HCT116 (cell line): ENCODE measurements around the gene GMDS. TPM values are rescaled to one million over a fixed set of nuclear protein-coding genes. Genes with fewer than 3 reads are reported as not detected.

Experiments
- ATAC-seq: fragments of 200-7000 bp; cut with Tn5 transposase; 2 replicates; pipeline ENCODE4 v1.9.1; 2020; ENCODE audit warnings: mild to moderate bottlenecking, moderate library complexity
- BruUV-seq: library from RNA; stranded (reverse); fragments of 400-500 nt; replicated peaks from 2 replicates; lab custom pipeline; 2021; lab: Mats Ljungman, UMichigan
- CTCF ChIA-PET: fragments of 300-600 bp; sonication (Branson Sonifier 250); formaldehyde crosslinking; loops from one replicate; lab custom pipeline; 2021; ENCODE audit warnings: antibody characterized with exemption; lab: Charles Lee
- POLR2A ChIA-PET: fragments of 300-600, 350-600 bp; sonication (Branson Sonifier 250); formaldehyde crosslinking; loops from one replicate; lab custom pipeline; 2021; ENCODE audit warnings: antibody characterized with exemption; lab: Charles Lee
- RAD21 ChIA-PET, 2 experiments: fragments of 300-600 bp; sonication (Branson Sonifier 250); formaldehyde crosslinking; loops; one replicate each; lab custom pipeline; 2023; ENCODE audit warnings: low total read pairs in 2 of 2; ENCODE audit not compliant: uncharacterized antibody in 2 of 2, unreplicated experiment in 2 of 2, low non-redundant PET in 1 of 2; lab: Charles Lee
- DNase-seq: peaks from one replicate; pipeline ENCODE4 v3.0.0-alpha.2; 2010; ENCODE audit warnings: low read depth, low spot score
- H2AFZ ChIP-seq: fragments of 200-600 bp; shearing (Covaris generic), sonication (generic); 2 replicates; pipeline ENCODE4 v1.6.1; 2017; ENCODE audit warnings: low read depth, mixed run types, mixed read lengths, antibody characterized with exemption, low read length; ENCODE audit not compliant: poor library complexity, severe bottlenecking
- H3K27ac ChIP-seq: 2 replicates; pipeline ENCODE4 v1.5.1; 2012; ENCODE audit warnings: low read depth, low read length
- H3K27me3 ChIP-seq: fragments of 200-600 bp; sonication (generic); 2 replicates; pipeline ENCODE4 v1.6.1; 2016; ENCODE audit warnings: mixed run types, low read length, mixed read lengths; ENCODE audit not compliant: insufficient read depth
- H3K36me3 ChIP-seq, 2 experiments: fragments of 200-500 bp in 1 of 2; fragments of 200-600 bp in 1 of 2; sonication (Bioruptor generic) in 1 of 2; sonication (generic) in 1 of 2; 2 replicates each; pipeline versions ENCODE4 v1.5.1 to v1.6.1; 2014 to 2016; ENCODE audit warnings: low read length in 2 of 2, inconsistent platforms in 1 of 2, mixed read lengths in 1 of 2, mixed run types in 1 of 2; ENCODE audit not compliant: insufficient read depth in 2 of 2, control insufficient read depth in 1 of 2
- H3K4me1 ChIP-seq, 2 experiments: fragments of 200-600 bp in 1 of 2; sonication (generic) in 1 of 2; 2 replicates each; pipeline versions ENCODE4 v1.5.1 to v1.6.1; 2012 to 2017; ENCODE audit warnings: low read length in 2 of 2, inconsistent platforms in 1 of 2, mild to moderate bottlenecking in 1 of 2, mixed read lengths in 1 of 2, mixed run types in 1 of 2, moderate library complexity in 1 of 2; ENCODE audit not compliant: insufficient read depth in 2 of 2, control insufficient read depth in 1 of 2
- H3K4me2 ChIP-seq: fragments of 200-600 bp; sonication (generic); 2 replicates; pipeline ENCODE4 v1.6.1; 2017; ENCODE audit warnings: mixed run types, low read length, mixed read lengths
- H3K4me3 ChIP-seq, 2 experiments: fragments of 200-600 bp in 1 of 2; sonication (generic) in 1 of 2; replicated peaks in 1 of 2; 2 replicates each; pipeline ENCODE4 v1.5.1; 2011 to 2016; ENCODE audit warnings: low read length in 2 of 2, control low read depth in 1 of 2, low read depth in 1 of 2, mild to moderate bottlenecking in 1 of 2, mixed read lengths in 1 of 2, mixed run types in 1 of 2
- H3K79me2 ChIP-seq: fragments of 200-600 bp; sonication (generic); 2 replicates; pipeline ENCODE4 v1.6.1; 2017; ENCODE audit warnings: mild to moderate bottlenecking, mixed run types, low read length, moderate library complexity, mixed read lengths; ENCODE audit not compliant: insufficient read depth
- H3K9ac ChIP-seq: fragments of 200-600 bp; sonication (generic); 2 replicates; pipeline ENCODE4 v1.6.1; 2016; ENCODE audit warnings: low read length, mixed read lengths
- H3K9me2 ChIP-seq: fragments of 200-600 bp; sonication (generic), shearing (Covaris generic); 2 replicates; pipeline ENCODE4 v1.6.1; 2017; ENCODE audit warnings: mixed run types, mild to moderate bottlenecking, moderate library complexity; ENCODE audit not compliant: insufficient read depth
- H3K9me3 ChIP-seq, 2 experiments: fragments of 200-500 bp in 1 of 2; fragments of 200-600 bp in 1 of 2; sonication (Bioruptor generic) in 1 of 2; sonication (generic) in 1 of 2; 2 replicates each; pipeline ENCODE4 v1.6.1; 2014 to 2017; ENCODE audit warnings: low read length in 2 of 2, mixed read lengths in 2 of 2, inconsistent platforms in 1 of 2, low read depth in 1 of 2, mild to moderate bottlenecking in 1 of 2, mixed run types in 1 of 2, moderate library complexity in 1 of 2; ENCODE audit not compliant: control insufficient read depth in 1 of 2, insufficient read depth in 1 of 2
- H4K20me1 ChIP-seq: fragments of 200-600 bp; sonication (generic), shearing (Covaris generic); 2 replicates; pipeline ENCODE4 v1.6.1; 2017; ENCODE audit warnings: mixed run types, mild to moderate bottlenecking, moderate library complexity; ENCODE audit not compliant: insufficient read depth
- CBX3 ChIP-seq: IDR thresholded peaks from 2 replicates; pipeline ENCODE4 v1.6.1; 2012; ENCODE audit warnings: low read depth
- CEBPB ChIP-seq: IDR thresholded peaks from 2 replicates; pipeline ENCODE4 v1.6.1; 2012; ENCODE audit warnings: low read depth
- ELF1 ChIP-seq: IDR thresholded peaks from 2 replicates; pipeline ENCODE4 v1.6.1; 2012; ENCODE audit warnings: low read depth, borderline replicate concordance
- EZH2phosphoT487 ChIP-seq: fragments of 200-600 bp; IDR thresholded peaks from 2 replicates; pipeline ENCODE4 v1.6.1; 2018; ENCODE audit warnings: antibody characterized with exemption, borderline replicate concordance
- JUND ChIP-seq: IDR thresholded peaks from 2 replicates; pipeline ENCODE4 v1.6.1; 2012
- TCF7L2 ChIP-seq: IDR thresholded peaks from 2 replicates; pipeline ENCODE4 v1.7.0; 2011; ENCODE audit warnings: borderline replicate concordance, inconsistent platforms; ENCODE audit not compliant: insufficient read depth, insufficient read length; ENCODE audit errors: extremely low read depth
- ZFX ChIP-seq: fragments of 450-650 bp; IDR thresholded peaks from 2 replicates; pipeline ENCODE4 v1.6.1; 2017
- ZNF274 ChIP-seq: fragments of 200-500 bp; sonication (Bioruptor generic); IDR thresholded peaks from 2 replicates; pipeline ENCODE4 v1.6.1; 2014; ENCODE audit warnings: mild to moderate bottlenecking, low read depth, low read length, inconsistent platforms
- intact Hi-C: fragments of 100-400 bp; cut with micrococcal nuclease; formaldehyde crosslinking; loops from 2 replicates; pipeline ENCODE4 v1.10.0; 2022
- total RNA-seq: library from RNA; stranded (reverse); gene quantifications from one replicate; pipeline ENCODE4 v1.2.1, GENCODE V29; 2021; ENCODE audit not compliant: unreplicated experiment
- TF ChIP-seq, protein P1 (sequence below): IDR thresholded peaks from 2 replicates; pipeline ENCODE4 v1.6.1; 2011; ENCODE audit warnings: mild to moderate bottlenecking, low read length, moderate library complexity; ENCODE audit not compliant: insufficient replicate concordance; ENCODE audit errors: extremely low read depth

Gene GMDS
- total RNA-seq, 1 experiment from 2014 or later, result 34.4 TPM

DNA sequence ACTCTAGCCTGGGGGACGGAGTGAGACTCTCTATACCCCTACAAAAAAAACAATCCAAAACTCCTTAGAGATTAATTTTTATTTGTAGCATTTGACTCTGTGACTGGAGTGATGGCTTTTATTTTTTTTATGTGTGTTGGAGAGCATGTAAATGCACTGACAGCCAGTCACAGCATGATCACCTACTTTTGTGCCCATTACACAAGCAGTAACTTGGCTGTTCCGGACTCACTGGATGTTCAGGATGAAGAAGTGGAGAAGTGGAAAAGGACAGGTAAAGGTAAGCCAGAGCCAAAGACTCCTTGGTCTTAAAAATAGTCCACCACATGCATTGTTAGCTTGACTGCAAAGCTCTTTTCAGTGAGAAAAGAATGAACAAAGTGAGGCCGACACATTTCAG lies 413.0 kb downstream of the GMDS start:
- H3K27me3 ChIP-seq, result no peaks in the 10 kb centered on the region
- H3K9me2 ChIP-seq, result no peaks in the 10 kb centered on the region
- RAD21 ChIA-PET, result no interaction called here
- CTCF ChIA-PET, result no interaction called here
- no peaks in the 10 kb centered on the region for H3K4me1 ChIP-seq
- H3K9ac ChIP-seq, result no peak overlapping the region
- no peaks in the 10 kb centered on the region for H3K9me3 ChIP-seq
- no TSS peak for BruUV-seq
- H3K36me3 ChIP-seq, result no peaks in the 10 kb centered on the region
- DNase-seq (no peak), ATAC-seq (no peak)
- H3K4me2 ChIP-seq, result no peak overlapping the region
- intact Hi-C loops, result no loop called here
- POLR2A ChIA-PET, result no interaction called here
- no peaks in the 10 kb centered on the region for H4K20me1 ChIP-seq
- TF ChIP-seq ZFX (no peak), TCF7L2 (no peak), ELF1 (no peak), ZNF274 (no peak), EZH2phosphoT487 (no peak), CBX3 (no peak), CEBPB (no peak), JUND (no peak)
- TF ChIP-seq, protein P1, sequence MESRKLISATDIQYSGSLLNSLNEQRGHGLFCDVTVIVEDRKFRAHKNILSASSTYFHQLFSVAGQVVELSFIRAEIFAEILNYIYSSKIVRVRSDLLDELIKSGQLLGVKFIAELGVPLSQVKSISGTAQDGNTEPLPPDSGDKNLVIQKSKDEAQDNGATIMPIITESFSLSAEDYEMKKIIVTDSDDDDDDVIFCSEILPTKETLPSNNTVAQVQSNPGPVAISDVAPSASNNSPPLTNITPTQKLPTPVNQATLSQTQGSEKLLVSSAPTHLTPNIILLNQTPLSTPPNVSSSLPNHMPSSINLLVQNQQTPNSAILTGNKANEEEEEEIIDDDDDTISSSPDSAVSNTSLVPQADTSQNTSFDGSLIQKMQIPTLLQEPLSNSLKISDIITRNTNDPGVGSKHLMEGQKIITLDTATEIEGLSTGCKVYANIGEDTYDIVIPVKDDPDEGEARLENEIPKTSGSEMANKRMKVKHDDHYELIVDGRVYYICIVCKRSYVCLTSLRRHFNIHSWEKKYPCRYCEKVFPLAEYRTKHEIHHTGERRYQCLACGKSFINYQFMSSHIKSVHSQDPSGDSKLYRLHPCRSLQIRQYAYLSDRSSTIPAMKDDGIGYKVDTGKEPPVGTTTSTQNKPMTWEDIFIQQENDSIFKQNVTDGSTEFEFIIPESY, result no peak
- no peaks in the 10 kb centered on the region for H3K79me2 ChIP-seq
- H3K4me3 ChIP-seq, result no peak overlapping the region
- H2AFZ ChIP-seq, result no peak overlapping the region
- no peak overlapping the region for H3K27ac ChIP-seq
